ENCODE results near the gene KEL. TPM values are rescaled to one million over a fixed set of nuclear protein-coding genes. Genes with fewer than 3 reads are reported as not detected.

The KEL gene
- total RNA-seq, 1 experiment from 2014 or later: 0.21 TPM

- DNase-seq (ENCODE audit: low spot score): no peak
Measured at GRCh38 chr7:142927085-142927745, 34.9 kb downstream of the KEL start.

GRCh38 chr7:142925413-142925812 lies 36.8 kb downstream of the KEL start:
- DNase-seq (ENCODE audit: low spot score): no peak

GRCh38 chr7:142923391-142923790 lies 38.8 kb downstream of the KEL start:
- DNase-seq (ENCODE audit: low spot score): no peak

DNA sequence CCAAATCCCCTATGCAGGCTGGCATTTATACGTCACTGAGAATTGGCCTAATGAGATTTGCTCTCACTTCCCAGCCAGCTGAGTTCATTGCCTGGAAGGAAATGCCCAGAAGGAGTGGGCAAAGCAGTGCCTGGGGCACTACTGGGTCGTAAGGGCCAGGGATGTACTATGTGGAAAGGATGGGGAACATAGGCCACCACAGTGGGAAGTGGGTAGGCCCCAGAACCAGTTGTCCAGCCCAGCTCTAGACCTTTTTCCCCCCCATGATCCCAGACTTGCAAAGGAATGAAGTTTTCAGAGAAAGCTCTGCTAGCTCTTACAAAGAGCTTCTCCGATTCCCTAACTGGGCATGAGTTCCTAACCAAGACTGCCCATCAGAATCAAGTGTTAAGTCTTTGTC lies 42.5 kb downstream of the KEL start:
- no peak for DNase-seq (ENCODE audit: low spot score)

DNA sequence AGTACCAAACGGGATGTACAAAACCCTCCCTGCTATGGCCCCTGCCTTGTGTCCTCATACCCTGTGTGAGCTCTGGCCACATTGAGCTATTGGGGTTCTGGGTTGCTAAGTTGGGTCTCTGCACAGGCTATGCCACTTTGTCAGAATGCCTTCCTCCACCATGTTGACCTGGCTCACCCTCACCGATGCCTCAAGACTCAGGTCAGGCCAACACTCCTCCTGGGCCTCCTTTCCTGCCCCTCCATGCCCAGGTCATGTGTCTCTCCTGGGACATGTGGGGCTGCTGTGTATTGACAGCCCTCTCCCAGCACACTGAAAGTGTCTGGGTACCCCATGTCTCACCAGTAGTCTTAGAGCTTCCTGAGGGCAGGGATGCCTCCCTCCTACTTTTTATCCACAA lies 43.3 kb downstream of the KEL start:
- DNase-seq (ENCODE audit: low spot score): no peak

- no peak for DNase-seq (ENCODE audit: low spot score)
Measured at GRCh38 chr7:142917447-142917846, 44.7 kb downstream of the KEL start.

GRCh38 chr7:142916508-142916907 lies 45.7 kb downstream of the KEL start:
- no peak for DNase-seq (ENCODE audit: low spot score)

DNA sequence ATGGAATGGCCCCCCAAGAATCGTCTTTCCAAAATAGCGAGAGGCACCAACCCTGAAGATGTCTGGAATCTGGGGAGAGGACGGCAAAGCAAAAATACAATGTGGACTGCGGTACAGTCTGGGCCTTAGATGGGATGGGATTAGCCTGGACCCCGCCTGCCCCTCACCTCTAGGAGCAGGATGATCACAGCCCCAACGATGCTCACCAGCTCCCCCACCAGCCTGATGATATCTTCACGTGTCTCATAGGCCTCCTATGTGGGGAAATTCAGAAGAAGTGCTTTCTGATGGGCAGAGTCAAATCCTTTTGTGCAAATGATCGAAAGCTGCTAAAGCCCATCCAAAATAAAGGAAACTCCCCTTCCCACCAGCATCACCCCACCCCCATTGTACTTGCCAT lies 46.8 kb downstream of the KEL start:
- DNase-seq (ENCODE audit: low spot score): no peak

- DNase-seq (ENCODE audit: low spot score): no peak
Measured at GRCh38 chr7:142914121-142914520, 48.0 kb downstream of the KEL start.

DNA sequence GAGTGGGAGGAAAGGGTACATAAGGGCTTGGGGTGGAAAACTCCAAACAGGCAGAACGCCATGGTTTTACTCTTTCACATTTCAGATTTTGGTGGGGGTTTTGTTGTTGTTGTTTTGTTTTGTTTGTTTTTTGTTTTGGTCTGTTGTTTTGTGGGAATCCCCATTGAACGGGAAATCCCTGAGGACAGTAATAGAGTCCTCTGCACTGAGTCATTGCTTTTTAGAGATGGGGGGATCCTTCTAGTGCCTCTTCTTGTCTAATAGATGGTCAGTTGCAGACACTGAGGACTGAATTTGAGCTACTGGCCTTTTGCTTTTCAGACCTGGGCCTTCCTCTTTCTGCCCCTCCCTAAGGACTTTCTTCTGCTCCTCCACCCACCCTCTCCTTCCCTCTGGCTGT lies 48.6 kb downstream of the KEL start:
- no peak for DNase-seq (ENCODE audit: low spot score)

GRCh38 chr7:142913051-142913450 lies 49.1 kb downstream of the KEL start:
- DNase-seq (ENCODE audit: low spot score): no peak

GRCh38 chr7:142910481-142910880 lies 51.7 kb downstream of the KEL start:
- DNase-seq (ENCODE audit: low spot score): no peak

- DNase-seq (ENCODE audit: low spot score): no peak
Measured at GRCh38 chr7:142910031-142910433, 52.1 kb downstream of the KEL start.

DNA sequence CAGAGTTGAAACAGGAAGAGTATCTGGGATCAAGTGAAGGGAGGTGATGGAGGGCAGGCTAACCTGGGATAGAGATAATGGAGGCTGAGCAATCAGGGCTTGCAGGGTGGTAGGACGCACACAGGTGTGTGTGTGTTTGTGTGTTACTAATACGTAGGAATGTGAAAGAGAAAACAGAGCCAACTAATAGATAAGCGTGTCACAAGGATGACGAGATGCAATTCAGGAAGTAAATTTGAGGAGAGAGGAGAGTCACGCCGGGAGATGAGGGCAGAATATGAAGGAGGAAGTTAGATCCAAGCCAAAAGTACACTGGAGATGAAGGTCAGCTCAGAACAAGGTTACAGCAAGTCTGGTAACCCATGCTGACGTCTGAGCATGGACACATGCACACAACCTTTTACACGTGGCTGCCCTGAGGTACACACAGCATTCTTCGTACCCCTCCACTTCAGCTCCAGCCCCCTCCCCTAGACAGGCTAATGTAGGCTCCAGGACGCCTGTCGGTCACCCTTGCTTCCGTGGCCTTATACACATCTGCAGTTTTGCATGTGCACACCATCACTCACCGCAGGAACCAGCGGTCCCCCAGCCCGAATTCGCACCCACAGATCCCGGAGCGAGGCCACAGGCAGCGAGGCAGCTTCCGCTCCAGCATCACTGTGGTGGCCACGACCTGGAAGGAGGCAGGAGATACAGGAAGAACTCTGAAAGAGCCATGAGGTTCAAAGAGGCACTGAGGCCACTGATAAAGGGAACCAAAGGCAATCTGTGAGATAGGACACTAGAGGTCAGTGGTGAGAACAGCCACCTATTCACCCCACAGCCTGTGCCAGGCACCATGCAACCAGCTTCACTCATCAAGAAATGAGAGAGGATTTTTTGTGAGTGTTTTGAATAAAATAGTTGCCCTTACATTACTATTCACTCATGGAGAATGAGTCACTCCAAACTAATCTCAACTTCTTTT lies 53.0 kb downstream of the KEL start:
- DNase-seq (ENCODE audit: low spot score): no peak

GRCh38 chr7:142908290-142908689 lies 53.9 kb downstream of the KEL start:
- no peak for DNase-seq (ENCODE audit: low spot score)

GRCh38 chr7:142906643-142907042 lies 55.5 kb downstream of the KEL start:
- DNase-seq (ENCODE audit: low spot score): no peak

DNA sequence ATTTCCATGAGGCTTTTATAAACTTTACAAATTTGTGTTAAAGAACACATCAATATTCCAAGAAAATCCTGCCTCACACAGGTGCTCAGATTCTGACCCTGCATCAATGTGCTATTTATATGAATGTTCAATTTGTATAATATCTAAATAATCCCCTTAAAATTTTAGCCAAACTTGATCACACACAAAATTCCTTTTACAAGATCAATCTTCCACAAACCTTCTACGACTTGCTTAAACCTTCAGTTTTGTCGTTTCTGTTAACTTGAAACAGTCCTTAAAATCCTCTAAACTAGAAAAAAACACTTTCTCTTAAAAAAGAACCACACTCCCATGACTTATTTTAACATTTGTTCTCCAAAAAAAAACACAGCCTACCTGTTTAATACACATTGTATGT lies 56.4 kb downstream of the KEL start:
- DNase-seq (ENCODE audit: low spot score): no peak

DNA sequence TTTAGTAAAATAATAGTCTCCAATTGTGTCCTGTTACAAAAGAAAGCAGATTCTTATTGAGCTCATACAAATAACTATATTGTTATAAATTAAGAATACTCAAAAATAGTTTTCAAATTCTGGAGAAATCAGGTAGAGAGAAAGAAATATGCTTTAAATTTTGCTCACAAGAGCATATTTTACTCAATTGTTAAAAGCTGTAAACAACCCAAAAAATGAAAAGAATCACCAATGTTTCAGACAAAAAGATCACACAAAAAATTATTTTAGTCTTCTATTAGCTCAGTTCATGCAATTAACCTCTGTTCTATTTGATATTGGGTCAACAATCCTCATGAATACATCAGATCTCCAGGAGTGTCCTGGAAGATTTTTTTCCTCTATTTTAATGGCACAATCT lies 58.0 kb downstream of the KEL start:
- DNase-seq (ENCODE audit: low spot score): no peak

- DNase-seq (ENCODE audit: low spot score): no peak
Measured at GRCh38 chr7:142901426-142902259, 60.5 kb downstream of the KEL start.

DNA sequence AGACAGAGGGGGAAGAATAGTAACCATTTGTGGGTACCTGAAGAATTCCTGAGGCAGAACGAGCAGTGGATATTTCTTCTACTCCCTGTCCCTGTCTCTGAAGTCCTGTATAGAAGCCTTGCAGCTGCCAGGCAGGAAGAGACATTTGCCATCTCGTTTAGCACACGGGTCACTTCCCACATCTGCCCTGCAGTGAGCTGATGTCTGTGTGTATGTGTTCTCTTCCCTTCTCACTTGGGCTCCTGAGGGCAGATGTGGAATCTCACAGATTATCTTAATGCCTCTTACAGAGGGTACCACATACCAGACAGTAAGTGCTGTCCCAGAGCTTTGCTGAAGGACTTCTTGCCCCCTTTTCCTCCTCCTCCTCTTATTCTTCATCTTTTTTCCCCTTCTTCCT lies 62.5 kb downstream of the KEL start:
- DNase-seq (ENCODE audit: low spot score): no peak

DNA sequence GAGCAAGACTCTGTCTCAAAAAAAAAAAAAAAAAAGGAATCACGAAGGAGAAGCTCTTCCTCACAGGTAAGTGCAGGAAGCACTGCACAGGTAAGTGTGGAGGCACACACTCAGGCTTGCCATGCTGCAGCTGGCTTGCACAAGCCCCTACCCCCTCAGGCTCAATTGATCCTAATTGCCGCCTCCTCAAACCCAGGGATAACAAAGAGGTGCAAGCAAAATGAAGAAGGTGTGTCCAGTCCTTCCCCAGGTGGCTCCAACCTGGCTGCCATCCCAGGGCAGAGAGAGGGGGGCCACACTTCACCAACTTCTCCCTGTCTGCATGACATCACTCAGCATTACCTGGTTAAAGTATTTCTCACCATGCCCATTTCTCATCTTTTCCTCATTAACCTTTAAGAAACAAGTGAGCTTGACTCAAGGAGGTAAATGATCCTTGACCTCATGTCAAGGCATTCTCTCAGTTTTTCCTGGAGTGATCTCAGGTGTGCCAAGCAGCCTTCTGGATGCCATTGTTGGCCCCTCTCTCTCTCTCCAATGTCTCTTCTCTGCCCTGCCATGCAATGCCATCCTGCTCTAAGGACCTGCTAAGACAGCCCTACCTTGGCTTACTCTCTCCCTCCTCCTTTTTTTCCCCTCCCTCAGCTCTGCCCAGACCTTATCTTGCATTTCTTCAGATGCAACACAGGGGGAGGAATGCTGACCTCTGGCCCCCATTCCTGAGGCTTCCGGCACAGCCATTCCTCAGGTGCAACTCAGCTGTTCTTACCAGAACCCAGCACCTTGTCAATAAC lies 63.6 kb downstream of the KEL start:
- DNase-seq (ENCODE audit: low spot score): no peak
